Right lobe of liver (tissue), 6 donors: Measurements from ENCODE around the gene EML6. TPM values are rescaled to one million over a fixed set of nuclear protein-coding genes. Genes with fewer than 3 reads are reported as not detected.

Experiments used
- ATAC-seq, 4 donors: fragments of 200-7000 bp; cut with Tn5 transposase; one replicate each; pipeline ENCODE4 v1.9.1; 2020; ENCODE audit warnings: mild to moderate bottlenecking in 4 of 4, moderate library complexity in 4 of 4
- DNase-seq, 3 donors: peaks; one replicate each; pipeline ENCODE4 v3.0.0-alpha.2; 2020
- H3K27ac ChIP-seq, 3 donors: fragments of 200-600 bp; one replicate each; pipeline ENCODE4 v1.8.0; 2022
- H3K27me3 ChIP-seq, 2 donors: fragments of 200-600 bp; one replicate each; pipeline ENCODE4 v1.8.0; 2022
- H3K36me3 ChIP-seq, 4 donors: fragments of 200-600 bp; sonication (generic) in 1 of 4; one replicate each; pipeline versions ENCODE4 v1.5.1 to v1.8.0; 2017 to 2022; ENCODE audit warnings: control low read depth in 1 of 4
- H3K4me1 ChIP-seq, 4 donors: fragments of 200-600 bp; sonication (generic) in 1 of 4; one replicate each; pipeline versions ENCODE4 v1.5.1 to v1.8.0; 2017 to 2022; ENCODE audit warnings: control low read depth in 1 of 4
- H3K4me3 ChIP-seq, 3 donors: fragments of 200-600 bp; one replicate each; pipeline ENCODE4 v1.8.0; 2022
- H3K9me3 ChIP-seq, 4 donors: fragments of 200-600 bp; sonication (generic) in 1 of 4; one replicate each; pipeline versions ENCODE4 v1.5.1 to v1.8.0; 2017 to 2022; ENCODE audit warnings: control low read depth in 1 of 4
- CTCF ChIP-seq, 4 donors: fragments of 200-600 bp in 3 of 4; fragments of 450-650 bp in 1 of 4; IDR thresholded peaks; one replicate each; pipeline versions ENCODE4 v1.5.1 to v1.8.0; 2016 to 2022; ENCODE audit warnings: antibody characterized with exemption in 4 of 4, mild to moderate bottlenecking in 2 of 4
- POLR2A ChIP-seq: fragments of 450-650 bp; IDR thresholded peaks from one replicate; pipeline ENCODE4 v1.6.1; 2017; ENCODE audit warnings: antibody characterized with exemption, mild to moderate bottlenecking
- WGBS: methylation state at CpG from one replicate; pipeline ENCODE4 v1.1.6; 2018; ENCODE audit warnings: low coverage, low lambda C conversion rate; ENCODE audit not compliant: insufficient coverage; ENCODE audit errors: missing lambda C conversion rate; 5-methylcytosine and 5-hydroxymethylcytosine counted together
- intact Hi-C, 2 donors: fragments of 100-400 bp; cut with DNase I; formaldehyde crosslinking; loops; one replicate each; pipeline versions ENCODE4 v1.11.2 to v1.14.1; 2022
- total RNA-seq, 6 experiments: library from RNA; depleted of rRNA in 2 of 6; stranded (reverse); fragments of >200 nt in 2 of 6; fragmentation: NEBNext Ultra II Directional in 3 of 6; extraction: Animal tissue kit (Norgen Biotek cat#: 25700) in 3 of 6; gene quantifications; one replicate each; pipeline versions ENCODE4 v1.1.0 to v1.2.4, GENCODE V29; 2016 to 2023
- donor health status: DM: no; HTN: yes; CAD: no.
- donor health status: DM: no; HTN: no; CAD: no.
- donor health status: DM: no; HTN: no; CAD: no.
- donor health status: DM: no; HTN: yes; CAD: no.
- donor health status: DM: no; HTN: yes; CAD: no.

Gene EML6
- total RNA-seq, 6 experiments from 2014 or later = 0.82 to 2.5 (median 1.5) TPM

GRCh38 chr2:54709336-54709809, 14.1 kb upstream of the EML6 start:
- ATAC-seq (peak; percentile 76 to 84 (median 84)), DNase-seq (peak; percentile 54 to 82 (median 81))
- Histone ChIP-seq H3K4me3 (peak overlapping the region; percentile 48 to 65 (median 51)), H3K36me3 (no peaks in the 10 kb centered on the region), H3K27me3 (no peaks in the 10 kb centered on the region), H3K9me3 (no peaks in the 10 kb centered on the region), H3K27ac (peak overlapping the region in 2 of 3 donors; percentile 25 to 72), H3K4me1 (peaks cover 0 to 9% (median 0%) of the 10 kb centered on the region in 4 donors)
- TF ChIP-seq POLR2A (peak; percentile 35), CTCF (IDR thresholded peaks at IDR 0.05) (no peak)
- intact Hi-C loops = no loop called here
- WGBS = no CpG with 5 or more reads among the region's 18 CpGs

GRCh38 chr2:54710216-54710615, 13.2 kb upstream of the EML6 start:
- no peak for TF ChIP-seq POLR2A
- no peak for TF ChIP-seq CTCF (IDR thresholded peaks at IDR 0.05)
- H3K27me3 ChIP-seq = no peaks in the 10 kb centered on the region
- H3K27ac ChIP-seq = no peak overlapping the region
- no peaks in the 10 kb centered on the region for H3K36me3 ChIP-seq
- 80% methylated on average over 1 of the region's 10 CpGs for WGBS
- ATAC-seq (no peak), DNase-seq (no peak)
- no peak overlapping the region for H3K4me3 ChIP-seq
- intact Hi-C loops = no loop called here
- H3K9me3 ChIP-seq = no peaks in the 10 kb centered on the region
- peaks cover 0 to 9% (median 0%) of the 10 kb centered on the region in 4 donors for H3K4me1 ChIP-seq

GRCh38 chr2:54712516-54712915, 10.9 kb upstream of the EML6 start:
- H3K27ac ChIP-seq = no peak overlapping the region
- intact Hi-C loops = no loop called here
- DNase-seq = no peak
- H3K27me3 ChIP-seq = no peaks in the 10 kb centered on the region
- H3K9me3 ChIP-seq = no peaks in the 10 kb centered on the region
- no peaks in the 10 kb centered on the region for H3K36me3 ChIP-seq
- ATAC-seq = no peak
- no peak overlapping the region for H3K4me3 ChIP-seq
- no peak for TF ChIP-seq POLR2A
- TF ChIP-seq CTCF (IDR thresholded peaks at IDR 0.05) = no peak
- H3K4me1 ChIP-seq = peaks cover 0 to 9% (median 0%) of the 10 kb centered on the region in 4 donors
- 88% methylated on average over 6 of the region's 6 CpGs for WGBS

GRCh38 chr2:54714996-54715395, 8.5 kb upstream of the EML6 start:
- Histone ChIP-seq H3K27me3 (no peaks in the 10 kb centered on the region), H3K4me3 (no peak overlapping the region), H3K9me3 (no peaks in the 10 kb centered on the region), H3K27ac (no peak overlapping the region), H3K4me1 (peaks cover 0 to 2% (median 0%) of the 10 kb centered on the region in 4 donors), H3K36me3 (no peaks in the 10 kb centered on the region)
- intact Hi-C loops = no loop called here
- WGBS = 76% methylated on average over 4 of the region's 4 CpGs
- DNase-seq (no peak), ATAC-seq (no peak)
- TF ChIP-seq POLR2A (no peak), CTCF (IDR thresholded peaks at IDR 0.05) (no peak)

GRCh38 chr2:54716375-54716774, 7.1 kb upstream of the EML6 start:
- H3K4me1 ChIP-seq = no peaks in the 10 kb centered on the region
- TF ChIP-seq POLR2A (no peak), CTCF (IDR thresholded peaks at IDR 0.05) (no peak)
- H3K4me3 ChIP-seq = no peak overlapping the region
- no peaks in the 10 kb centered on the region for H3K27me3 ChIP-seq
- DNase-seq (no peak), ATAC-seq (no peak)
- H3K27ac ChIP-seq = no peak overlapping the region
- H3K36me3 ChIP-seq = no peaks in the 10 kb centered on the region
- intact Hi-C loops = no loop called here
- H3K9me3 ChIP-seq = no peaks in the 10 kb centered on the region
